HK-2 (cell line): Measurements from ENCODE around the gene MYBPC2.

ENCODE experiments used
- DNase-seq: peaks from one replicate; pipeline ENCODE4 v3.0.0-alpha.2; 2018; ENCODE audit not compliant: unreplicated experiment

Gene MYBPC2

DNA sequence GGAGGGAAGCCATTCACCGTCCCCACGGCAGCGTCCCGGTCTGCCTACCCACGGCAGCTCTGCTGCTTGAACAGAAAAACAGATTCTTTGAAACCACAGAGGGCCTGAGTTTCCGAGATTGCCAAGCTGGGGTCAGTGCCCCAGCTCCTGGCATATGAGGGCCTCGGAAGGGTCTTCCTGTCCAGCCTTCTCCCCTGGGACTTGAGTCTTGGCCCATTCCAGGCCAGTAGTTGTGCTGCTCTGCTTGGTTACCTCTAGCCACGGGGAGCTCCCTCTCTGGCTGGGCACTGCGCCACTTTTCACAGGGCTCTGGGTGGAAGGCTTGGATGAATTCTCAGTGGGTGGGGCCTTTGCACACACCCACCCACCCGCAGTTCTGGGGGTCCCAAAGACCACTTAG is 22.6 kb upstream of the MYBPC2 start:
- no peak for DNase-seq

DNA sequence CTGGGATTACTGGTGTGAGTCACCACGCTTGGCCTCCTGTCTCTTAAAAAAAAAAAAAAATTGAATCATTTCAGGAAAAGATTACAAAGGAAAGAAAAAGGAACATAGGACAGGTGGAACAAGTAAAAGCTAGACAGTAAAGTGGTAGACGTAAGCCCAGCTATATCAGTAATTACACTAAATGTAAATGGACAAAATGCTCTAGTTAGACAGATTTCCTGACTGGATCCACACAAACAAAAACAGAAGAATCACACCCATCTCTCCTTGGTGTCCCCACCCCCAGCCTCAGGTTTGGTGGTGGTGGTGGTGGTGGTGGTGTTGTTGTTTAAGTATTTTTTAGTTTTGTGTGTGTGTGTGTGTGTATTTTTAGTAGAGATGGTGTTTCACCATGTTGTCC is 20.3 kb upstream of the MYBPC2 start:
- no peak for DNase-seq

DNA sequence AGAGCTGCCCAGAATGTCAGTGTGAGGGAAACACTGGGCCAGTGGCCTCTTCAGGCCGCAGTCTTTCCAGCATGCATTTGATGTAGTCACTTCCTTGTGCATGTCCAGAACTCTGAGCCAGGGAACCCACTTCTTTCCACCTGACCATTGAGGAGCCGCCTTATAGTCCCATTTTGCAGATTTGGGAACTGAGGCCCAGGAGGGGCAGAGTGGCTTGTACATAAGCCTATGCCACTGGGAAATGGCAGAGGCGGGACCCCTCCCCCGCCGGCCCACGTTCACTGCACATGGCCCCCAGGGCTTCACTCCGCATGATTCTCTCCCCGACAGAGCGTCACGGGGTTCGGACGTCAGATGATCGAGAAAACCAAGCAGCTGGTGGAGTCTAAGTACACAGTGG is 19.6 kb upstream of the MYBPC2 start:
- DNase-seq, result no peak

DNA sequence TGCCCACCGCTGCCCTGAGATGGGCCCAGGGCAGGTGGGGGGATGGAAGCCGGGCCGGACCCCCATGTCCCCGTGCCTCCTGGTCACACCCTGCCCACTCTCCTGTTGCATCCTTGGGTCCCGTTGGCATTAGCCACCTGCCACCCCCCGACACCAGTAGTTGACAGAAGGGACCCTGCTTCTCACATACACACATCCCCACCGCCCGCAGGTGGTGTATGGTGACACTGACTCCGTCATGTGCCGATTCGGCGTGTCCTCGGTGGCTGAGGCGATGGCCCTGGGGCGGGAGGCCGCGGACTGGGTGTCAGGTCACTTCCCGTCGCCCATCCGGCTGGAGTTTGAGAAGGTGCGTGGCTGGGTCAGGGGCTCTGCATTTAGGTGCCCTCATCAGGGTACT is 19.2 kb upstream of the MYBPC2 start:
- DNase-seq, result no peak

DNA sequence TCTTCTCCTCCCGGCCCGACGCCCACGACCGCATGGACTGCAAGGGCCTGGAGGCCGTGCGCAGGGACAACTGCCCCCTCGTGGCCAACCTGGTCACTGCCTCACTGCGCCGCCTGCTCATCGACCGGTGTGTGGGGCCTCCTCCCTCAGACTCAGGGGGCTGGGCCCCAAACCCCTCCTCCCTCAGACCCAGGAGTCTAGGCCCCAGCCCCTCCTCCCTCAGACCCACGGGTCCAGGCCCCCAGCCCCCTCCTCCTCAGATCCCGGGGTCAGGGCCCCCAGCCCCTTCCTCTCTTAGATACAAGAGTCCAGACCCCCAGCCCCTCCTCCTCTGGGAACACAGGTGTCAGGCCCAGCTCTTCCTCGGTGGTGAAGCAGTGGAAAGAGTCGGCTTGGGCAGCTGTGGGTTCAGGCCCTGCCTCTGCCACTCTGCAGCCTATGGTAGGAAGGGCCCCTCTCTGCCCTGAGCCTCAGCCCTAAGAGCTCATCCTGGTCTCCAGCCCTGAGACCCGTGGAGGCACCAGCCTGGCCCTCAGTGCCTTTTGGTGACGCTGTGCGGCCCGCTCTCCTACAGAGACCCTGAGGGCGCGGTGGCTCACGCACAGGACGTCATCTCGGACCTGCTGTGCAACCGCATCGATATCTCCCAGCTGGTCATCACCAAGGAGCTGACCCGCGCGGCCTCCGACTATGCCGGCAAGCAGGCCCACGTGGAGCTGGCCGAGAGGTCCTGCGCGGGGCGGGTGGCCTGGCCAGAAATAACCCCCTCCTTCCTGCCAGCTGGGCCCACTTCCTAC is 17.6 kb upstream of the MYBPC2 start:
- peak; percentile 28 for DNase-seq

DNA sequence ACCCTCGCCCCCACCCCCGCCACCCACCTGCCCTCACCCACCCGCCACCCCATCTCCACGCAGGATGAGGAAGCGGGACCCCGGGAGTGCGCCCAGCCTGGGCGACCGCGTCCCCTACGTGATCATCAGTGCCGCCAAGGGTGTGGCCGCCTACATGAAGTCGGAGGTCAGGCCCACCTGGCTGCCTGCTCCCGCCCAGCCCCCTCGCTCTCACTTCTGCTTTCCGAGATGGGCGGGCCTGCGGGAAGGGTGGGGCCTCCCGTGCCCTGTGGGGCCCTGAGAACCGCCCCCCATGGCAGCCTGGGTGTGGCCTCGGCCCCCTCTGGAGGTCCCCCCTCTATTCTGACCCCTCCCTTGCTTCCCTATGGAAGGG is 17.0 kb upstream of the MYBPC2 start:
- no peak for DNase-seq

DNA sequence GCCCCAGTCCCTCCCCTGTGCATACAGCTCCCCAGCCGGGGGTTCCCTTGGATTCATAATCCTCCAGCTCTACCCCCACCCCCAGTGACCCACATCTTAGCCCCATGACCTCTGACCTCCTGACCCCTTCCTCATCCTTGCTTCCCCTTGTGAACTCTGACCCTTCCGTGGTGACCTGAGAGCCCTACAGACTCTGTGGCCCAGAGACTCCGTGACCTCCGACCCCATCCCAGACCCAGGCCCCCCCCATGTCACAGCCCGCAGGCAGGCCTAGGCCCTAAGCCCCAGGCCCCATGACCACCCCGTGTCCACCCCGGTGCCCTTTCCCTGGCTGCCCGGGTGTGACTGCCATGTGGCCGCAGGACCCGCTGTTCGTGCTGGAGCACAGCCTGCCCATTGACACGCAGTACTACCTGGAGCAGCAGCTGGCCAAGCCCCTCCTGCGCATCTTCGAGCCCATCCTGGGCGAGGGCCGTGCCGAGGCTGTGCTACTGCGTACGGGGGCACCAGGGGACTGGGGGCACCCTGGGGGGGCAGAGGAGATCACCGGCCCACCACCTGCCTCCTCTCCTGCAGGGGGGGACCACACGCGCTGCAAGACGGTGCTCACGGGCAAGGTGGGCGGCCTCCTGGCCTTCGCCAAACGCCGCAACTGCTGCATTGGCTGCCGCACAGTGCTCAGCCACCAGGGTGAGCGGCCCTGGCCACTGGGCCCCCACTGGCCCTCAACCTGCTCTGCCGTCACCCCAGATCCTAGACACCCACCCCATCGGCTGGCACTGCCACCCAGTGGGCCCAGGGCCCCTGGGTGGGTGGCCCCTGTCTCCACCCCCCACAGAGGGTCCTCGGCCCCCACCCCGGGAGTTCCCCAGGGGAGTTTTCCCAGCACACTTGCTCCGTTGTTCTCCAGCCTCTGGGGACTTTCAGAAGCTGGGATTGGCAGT is 16.4 kb upstream of the MYBPC2 start:
- DNase-seq, result no peak

DNA sequence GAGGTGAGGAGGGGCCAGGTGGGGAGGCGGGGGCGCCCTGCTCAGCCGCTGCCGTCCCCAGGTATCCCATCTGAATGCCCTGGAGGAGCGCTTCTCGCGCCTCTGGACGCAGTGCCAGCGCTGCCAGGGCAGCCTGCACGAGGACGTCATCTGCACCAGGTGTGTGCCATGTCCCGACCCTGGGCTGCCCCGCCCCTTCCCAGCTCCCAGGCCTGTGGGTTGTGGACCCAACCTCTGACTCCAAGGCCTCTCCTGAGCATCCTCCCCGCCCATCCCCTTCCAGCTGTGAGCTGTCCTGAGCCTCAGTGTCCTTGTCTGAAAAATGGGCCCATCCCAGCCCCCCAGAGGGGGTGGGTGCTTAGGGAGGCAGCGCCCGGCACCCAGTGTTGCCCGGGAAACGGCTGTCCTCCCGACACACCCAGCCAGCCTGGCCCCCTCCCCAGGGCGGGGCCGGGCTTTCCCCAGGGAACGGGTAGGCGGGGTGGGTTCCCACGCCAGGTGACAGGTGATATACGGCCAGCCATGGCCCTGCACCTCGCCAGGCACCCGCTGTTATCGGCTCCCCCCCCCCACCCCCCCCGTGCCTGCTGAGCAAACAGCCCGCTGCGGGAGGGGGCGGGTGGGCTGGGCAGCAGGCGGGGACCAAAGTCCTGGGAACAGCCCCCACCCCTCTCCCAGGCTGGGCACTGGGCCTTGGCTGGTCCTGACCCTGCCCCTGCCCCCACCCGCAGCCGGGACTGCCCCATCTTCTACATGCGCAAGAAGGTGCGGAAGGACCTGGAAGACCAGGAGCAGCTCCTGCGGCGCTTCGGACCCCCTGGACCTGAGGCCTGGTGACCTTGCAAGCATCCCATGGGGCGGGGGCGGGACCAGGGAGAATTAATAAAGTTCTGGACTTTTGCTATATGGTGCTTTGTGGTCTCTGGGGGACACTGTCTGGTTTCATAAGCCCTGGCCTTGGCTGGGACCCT is 15.3 kb upstream of the MYBPC2 start:
- no peak for DNase-seq

DNA sequence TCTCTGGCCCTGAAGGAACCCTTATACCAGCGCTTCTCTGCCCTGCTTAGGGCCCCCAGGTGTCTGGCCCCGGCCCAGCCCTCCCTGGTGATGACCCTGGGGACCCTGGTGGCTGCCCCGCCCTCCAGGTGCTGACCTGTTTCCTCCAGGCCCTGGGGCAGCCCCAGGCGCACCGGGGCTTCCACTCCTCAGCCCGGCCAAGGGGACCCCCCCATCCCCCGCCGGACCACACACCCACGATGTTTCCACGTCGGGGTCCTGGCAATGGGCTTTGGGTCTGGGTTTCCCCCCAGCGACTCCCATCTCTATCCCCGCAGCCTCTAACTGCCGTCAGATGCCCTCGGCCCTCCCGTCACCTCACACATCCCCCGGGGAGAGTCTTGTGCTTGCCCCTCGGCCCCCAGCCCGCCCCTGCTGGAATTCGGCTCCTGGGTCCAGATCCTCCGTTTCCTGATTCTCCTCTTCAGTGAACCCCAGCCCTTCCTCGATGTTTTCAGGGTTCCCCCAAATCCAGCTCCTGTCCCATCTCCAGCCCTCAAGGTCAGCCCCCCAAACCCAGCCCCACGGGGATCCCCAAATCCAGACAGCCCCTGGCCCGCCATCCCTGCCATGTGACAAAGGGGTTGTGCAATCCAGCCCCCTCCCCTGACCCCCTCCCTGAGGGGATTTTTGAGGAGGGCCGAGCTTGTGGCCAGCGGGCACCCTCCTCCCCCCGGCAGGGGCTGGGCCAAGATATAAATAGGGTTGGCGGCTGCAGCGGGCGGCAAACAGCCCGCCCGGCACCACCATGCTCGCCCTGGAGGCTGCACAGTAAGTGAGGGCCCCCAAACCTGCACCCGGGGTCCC is 14.3 kb upstream of the MYBPC2 start, which contains the start of gene SPIB:
Gene SPIB, plus strand, starts transcription at position 763 of the 846 bp plus-strand sequence. Its CDS starts 25 bp downstream, at position 788.
- no peak for DNase-seq

DNA sequence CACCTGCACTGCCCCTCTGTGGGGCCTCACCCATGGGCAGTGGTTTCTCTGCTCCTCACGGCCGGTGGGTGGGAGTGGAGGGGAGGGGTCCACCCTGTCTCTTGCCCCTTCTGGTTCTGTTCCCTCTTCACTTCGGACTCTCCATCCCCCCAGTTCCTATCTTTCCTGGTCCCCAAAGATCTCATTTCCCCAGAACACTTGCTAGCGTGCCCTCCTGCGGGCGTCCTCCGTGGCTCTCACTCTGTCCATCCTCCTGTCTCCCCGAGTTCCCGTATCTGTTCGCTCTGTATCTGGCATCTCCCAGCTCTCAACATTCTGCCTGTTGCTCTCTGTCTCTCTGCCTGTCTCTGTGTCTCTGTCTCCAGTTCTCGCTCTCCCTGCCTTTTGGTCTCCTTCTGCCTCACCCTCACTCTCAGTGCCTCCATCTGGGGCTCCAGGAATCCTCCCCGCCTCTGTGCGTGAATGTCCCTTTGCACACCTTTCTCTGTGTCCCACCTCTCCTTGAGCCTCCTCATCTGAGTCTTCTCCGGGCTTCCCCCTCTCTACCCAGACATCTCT is 13.6 kb upstream of the MYBPC2 start:
- DNase-seq, result no peak

DNA sequence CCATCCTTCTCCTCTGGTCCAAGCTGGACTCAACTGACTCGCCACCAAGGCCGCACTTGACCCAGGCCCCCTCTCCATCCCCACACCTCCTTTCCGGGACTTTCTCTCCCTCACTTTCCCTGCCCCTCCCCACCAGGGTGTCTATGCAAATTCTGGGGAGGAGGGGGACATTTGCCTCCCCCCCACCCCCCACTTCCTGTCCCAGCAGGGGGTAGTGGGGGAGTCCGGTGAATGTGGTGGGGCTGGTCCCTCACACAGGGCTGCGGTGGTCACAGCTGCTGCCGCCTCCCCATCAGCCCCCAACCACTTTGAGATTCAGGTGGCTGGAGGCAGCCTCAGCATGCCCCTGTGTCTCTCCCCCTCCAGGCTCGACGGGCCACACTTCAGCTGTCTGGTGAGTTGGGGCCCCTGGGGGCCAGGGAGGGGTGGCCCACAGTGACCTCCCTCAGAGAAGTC is 13.1 kb upstream of the MYBPC2 start:
- DNase-seq, result no peak

DNA sequence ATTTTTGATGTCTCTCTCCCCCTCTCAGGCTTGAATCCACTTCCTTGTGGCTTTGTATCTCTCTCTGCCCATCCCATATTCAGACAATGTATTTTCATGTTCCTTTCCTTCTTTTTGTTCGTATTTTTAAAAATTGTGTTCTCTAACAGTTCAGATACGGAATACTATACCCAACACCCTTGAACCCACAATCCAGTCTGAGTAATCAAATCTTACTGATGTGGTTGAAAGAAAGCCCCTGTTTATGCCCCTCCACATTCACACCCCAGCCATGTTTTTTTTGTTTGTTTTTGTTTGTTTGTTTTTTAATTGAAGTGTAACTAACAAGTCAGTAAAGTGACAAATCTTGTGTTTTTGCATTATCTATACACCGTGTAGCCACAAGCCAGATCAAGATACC is 12.6 kb upstream of the MYBPC2 start:
- no peak for DNase-seq

DNA sequence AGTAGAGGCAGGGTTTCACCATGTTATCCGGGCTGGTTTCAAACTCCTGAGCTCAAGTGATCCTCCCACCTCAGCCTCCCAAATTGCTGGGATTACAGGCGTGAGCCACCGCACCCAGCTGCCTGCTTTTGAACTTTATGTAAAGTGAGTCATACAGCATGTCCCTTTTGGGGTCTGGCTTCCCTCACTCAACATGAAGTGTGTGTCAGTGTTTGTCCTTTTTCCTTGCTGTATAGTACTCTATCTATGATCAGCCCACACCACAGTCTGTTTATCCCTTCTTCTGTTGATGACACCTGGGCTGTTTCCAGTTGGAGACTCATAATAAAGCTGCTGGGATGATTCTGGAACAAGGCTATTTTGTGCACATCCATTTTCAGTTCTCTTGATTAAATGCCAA is 11.9 kb upstream of the MYBPC2 start:
- DNase-seq, result no peak

DNA sequence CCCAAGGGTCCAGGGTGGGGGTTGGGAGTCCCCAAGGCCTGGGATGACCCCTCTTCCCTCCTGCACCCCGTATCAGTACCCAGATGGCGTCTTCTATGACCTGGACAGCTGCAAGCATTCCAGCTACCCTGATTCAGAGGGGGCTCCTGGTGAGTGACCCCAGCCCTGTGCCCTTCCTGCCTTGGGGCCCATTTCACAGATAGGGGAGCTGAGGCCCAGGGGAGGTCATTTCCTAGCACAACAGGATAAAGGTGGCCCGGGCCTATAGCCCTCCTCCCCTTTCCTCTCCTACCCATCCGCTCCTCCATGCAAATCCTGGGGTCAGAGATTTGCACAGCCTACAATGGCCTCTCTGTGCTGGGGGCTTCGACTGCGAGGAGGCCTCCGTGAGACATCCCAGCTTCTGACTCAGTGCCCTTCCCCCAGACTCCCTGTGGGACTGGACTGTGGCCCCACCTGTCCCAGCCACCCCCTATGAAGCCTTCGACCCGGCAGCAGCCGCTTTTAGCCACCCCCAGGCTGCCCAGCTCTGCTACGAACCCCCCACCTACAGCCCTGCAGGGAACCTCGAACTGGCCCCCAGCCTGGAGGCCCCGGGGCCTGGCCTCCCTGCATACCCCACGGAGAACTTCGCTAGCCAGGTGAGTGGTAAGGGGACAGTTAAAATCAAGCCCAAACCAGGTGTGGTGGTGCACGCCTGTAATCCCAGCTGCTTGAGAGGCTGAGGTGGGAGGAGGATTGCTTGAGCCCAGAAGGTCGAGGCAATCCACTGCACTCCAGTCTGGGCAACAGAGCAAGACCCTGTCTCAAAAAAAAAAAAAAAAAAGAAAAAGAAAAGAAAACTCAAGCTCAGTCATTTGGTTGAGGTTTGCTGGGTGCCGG is 10.1 kb upstream of the MYBPC2 start:
- no peak for DNase-seq

DNA sequence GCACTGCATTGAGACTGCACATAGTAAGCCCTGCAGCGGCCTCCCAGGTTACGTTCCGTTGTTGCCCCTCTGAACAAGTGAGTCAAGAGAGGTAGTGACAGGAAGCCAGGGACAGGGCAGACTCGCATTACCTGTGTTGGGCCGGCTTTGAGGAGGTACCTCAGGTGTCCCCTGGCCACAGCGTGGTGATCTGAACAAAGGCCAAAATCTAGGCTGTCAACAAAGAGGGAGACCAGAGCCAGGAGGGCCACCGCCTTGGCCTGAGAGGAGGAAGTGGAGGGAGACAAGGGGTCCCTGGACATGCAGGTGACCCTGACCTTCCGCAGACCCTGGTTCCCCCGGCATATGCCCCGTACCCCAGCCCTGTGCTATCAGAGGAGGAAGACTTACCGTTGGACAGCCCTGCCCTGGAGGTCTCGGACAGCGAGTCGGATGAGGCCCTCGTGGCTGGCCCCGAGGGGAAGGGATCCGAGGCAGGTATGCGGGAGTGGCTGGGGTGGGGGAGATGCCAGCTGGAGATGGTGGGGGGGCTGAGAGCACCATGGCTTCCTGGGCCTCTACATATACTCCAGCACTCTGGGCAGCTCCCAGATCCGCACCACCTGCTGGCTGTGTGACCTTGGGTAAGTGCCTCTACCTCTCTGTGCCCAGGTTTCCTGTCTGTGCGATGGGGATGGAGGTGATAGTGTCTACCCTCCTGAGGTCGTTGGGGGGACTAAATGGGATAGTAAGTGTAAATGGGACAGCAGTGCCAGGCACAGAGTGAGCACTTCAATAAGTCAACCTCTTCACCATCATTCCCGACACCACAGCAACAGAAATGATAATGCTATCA is 9.2 kb upstream of the MYBPC2 start:
- DNase-seq, result no peak

DNA sequence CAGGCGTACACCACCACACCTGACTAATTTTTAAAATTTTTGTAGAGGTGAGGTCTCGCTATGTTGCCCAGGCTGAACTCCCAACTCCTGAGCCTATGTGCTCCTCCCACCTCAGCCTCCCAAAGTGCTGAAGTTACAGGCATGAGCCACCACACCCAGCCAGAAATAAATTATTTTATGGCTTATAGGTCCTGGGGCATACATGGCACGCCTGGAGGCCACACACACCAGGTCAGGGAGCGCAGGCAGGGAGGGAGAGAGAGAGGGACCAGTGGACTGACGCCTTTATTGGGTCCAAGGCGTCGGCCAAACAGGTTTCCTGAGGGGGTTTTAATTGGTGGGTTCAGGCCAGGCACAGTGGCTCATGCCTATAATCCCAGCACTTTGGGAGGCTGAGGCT is 7.1 kb upstream of the MYBPC2 start:
- DNase-seq, result no peak

DNA sequence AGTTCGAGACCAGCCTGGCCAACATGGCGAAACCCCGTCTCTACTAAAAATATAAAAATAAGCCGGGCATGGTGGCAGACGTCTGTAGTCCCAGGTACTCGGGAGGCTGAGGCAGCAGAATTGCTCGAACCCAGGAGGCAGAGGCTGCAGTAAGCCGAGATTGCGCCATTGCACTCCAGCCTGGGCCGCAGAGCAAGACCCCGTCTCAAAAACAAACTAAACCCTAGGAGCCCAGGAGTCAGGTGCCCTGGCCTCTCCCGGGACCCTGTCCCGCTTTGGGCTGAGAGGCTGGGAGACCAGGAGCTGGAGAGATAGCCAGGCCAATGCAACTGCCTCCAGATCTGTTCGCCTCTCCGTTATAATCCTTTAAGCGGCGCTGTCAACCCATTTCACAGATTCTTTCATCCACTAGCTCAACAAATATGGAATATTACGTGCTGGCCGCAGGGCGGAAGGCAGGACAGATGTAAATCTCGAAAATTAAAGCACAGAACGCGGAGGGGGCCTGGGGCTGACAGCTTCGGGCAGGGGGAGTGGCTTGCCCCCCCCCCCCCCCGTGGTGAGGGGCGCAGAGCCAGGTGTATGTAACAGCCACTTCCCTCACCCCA is 5.3 kb upstream of the MYBPC2 start:
- DNase-seq, result no peak

DNA sequence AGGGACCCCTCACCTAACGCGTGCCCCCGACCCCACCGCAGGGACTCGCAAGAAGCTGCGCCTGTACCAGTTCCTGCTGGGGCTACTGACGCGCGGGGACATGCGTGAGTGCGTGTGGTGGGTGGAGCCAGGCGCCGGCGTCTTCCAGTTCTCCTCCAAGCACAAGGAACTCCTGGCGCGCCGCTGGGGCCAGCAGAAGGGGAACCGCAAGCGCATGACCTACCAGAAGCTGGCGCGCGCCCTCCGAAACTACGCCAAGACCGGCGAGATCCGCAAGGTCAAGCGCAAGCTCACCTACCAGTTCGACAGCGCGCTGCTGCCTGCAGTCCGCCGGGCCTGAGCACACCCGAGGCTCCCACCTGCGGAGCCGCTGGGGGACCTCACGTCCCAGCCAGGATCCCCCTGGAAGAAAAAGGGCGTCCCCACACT is 4.7 kb upstream of the MYBPC2 start:
- peak; percentile 75 for DNase-seq
